GM12872 (cell line): ENCODE results near the gene SURF4.

Experiments used
- TF ChIP-seq, protein P1 (sequence below): IDR thresholded peaks from 3 replicates; pipeline ENCODE4 v1.5.1; 2011; ENCODE audit warnings: low read depth, mild to moderate bottlenecking, low read length, moderate library complexity; ENCODE audit not compliant: insufficient read depth

Gene SURF4

DNA sequence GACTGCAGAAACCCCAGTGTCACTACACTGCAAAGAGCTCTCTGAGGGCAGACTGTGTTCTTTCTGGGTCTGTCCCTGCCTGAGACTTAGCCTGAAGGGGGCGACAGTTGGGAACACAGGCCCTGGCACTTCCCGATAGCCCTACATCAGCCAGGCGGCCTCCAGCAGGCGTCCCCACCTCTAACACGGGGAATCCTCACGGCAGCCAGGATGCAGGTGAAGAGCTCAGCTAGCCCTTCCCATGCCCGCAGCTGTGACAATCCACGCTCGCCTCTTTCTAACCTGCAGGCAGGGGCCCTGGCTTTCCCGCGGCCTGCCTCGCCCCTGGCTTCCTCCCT, 33.8 kb downstream of the SURF4 start:
- TF ChIP-seq, protein P1, sequence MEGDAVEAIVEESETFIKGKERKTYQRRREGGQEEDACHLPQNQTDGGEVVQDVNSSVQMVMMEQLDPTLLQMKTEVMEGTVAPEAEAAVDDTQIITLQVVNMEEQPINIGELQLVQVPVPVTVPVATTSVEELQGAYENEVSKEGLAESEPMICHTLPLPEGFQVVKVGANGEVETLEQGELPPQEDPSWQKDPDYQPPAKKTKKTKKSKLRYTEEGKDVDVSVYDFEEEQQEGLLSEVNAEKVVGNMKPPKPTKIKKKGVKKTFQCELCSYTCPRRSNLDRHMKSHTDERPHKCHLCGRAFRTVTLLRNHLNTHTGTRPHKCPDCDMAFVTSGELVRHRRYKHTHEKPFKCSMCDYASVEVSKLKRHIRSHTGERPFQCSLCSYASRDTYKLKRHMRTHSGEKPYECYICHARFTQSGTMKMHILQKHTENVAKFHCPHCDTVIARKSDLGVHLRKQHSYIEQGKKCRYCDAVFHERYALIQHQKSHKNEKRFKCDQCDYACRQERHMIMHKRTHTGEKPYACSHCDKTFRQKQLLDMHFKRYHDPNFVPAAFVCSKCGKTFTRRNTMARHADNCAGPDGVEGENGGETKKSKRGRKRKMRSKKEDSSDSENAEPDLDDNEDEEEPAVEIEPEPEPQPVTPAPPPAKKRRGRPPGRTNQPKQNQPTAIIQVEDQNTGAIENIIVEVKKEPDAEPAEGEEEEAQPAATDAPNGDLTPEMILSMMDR: peak; percentile 34

DNA sequence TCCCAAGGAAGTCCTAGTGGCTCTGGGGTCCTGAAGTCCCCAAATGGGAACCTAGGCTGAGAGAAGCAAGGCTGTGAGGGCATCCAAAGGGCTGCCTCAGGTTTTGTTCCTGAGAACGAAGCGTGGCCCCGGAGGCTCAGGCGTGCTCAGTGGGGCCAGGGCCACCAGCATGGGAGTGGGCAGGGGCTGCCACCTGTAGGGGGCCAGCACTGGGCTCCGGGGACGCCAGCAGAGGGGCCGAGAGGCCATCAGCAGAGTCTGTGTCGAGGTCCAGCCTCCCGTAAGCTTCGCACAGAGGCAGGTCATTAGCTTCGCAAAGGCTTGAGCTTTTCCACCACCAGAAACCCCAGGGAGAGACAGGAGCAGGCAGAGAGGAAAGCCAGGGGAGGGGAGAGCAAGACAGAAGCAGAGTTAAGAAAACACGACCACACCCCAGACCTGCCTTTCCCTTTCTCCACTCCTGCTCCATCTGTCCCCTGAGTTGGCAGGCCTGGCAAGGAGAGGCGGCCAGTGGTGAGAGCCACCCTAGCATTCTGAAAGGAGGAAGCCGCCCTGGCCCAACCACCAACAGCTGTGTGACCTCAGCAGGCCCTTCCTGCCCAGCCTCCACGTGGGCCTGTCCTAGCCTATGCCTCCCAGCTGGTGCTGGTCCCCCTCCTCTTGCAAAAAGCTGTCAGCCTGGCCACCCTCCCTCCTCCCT, 34.3 kb downstream of the SURF4 start:
- TF ChIP-seq, protein P1: no peak

DNA sequence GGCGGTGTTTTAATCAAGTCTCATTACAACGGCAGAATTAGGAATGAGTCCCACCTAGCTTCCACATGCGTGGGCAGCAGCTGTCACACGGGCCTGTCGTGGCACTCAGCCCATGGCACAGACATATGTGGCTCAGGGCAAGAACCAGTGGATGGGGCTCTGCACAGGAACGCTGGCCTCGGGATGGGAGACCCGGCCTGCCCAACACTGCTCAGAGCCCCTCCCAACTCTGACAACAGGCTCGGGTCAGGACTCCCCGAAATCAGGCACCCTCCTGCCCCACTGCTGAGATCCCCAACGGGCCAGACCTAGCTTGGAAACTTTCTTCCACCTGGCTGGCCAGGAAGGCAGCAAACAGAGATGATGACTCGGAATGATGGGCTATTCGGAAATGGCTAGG, 34.9 kb downstream of the SURF4 start:
- TF ChIP-seq, protein P1: no peak

DNA sequence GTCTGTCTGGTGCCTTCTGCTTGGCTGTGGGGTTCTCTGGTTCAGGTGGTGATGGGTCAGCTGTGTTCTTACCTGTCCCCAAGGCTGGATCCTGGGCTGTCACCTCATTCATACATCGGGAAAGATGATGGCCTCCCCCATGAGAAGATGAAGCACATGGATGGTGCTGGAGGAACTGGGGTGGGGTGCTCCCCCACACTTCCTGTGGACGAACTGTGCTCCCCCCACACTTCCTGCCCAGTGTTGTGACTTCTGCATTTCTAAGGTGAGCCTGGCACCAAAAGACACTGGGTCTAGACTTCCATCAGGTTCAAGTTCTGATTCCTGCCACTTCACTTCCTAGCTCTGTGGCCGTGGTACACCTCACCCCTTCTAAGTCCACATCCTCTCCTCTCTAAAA, 35.6 kb downstream of the SURF4 start:
- TF ChIP-seq, protein P1: no peak

DNA sequence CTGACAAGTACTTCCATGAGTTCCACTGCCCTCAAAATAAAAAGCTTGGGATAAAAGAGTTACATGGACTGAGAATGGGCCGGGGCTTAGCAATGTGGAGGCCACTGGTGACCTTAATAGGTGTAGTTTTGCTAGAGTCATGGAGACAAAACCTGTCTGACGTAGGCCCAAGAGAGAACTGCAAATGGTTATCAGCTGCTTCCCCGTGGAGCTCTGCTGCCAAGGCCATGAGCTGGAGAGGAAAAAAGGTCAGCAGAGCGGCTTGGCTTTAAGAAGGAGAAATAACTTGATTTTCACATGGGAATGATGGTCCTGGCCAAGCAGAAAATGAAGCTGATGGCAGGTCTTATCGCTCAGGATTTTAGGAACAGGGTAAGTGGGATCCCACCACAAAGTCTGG, 36.2 kb downstream of the SURF4 start:
- TF ChIP-seq, protein P1: no peak

DNA sequence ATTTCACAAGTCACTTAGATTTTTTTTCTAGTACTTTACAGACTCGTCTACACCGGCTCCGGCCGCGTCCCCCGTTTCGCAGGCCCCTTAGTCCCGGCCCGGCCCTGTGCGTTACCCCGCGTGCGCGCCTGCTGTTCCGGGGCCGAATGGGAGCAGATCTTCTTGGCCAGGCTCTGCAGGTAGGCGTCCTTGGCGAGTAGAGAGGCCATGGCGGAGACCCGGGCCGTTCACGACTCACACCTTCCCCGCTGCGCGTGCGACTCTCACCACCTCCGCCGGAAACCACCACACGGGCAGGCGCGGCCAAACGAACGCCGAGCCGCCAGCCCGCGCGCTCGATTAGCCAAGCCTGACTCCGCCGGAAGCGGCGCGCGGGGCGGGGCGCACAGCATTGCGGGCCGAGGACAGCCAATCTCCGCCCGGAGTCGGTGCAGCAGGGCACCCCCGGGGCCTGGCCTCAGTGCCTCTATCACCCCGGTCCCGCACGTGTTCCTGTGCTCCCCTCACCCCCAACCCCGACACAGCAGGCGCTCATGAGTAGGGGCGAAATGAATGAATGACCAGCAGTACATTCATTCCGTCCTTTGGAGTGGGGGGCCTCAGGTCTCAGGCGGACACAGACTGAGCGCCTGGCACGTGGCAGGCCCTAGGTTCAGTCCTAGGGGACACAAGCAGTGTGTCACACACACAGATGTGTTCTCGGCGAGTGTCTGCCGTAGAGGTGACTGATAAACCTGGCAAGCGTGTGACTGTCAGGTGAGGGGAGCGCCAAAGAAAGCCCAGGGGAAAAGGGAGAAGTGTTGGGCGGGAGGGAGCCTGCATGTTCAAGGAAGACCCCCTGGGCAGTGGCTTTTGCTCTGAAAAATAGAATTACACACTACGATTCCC, 39.7 kb downstream of the SURF4 start, which contains the start of gene SURF6:
Gene SURF6 (minus strand): TSS at position 265 of the 888 bp plus-strand sequence. CDS start 56 bp downstream, at position 209.
- TF ChIP-seq, protein P1: no peak

DNA sequence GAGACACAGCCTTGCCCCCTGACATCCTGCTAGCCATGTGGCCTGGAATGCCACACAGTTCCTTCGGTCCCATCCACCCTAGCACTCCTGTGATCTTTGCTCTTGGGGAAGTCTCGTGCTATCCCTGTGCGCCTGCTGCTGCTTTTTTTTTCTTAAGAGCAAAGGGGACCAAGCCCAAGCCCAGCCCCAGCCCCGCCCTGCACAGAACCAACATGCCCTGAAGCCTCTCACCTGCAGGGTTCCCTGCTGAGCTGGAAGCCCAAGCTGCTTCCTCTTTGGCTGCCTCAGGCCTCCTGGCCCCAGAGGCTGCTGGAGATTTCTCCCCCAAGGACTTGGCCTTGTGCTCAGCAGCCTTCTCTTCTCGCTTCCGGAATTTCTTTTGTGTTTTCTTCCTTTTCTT, 41.7 kb downstream of the SURF4 start:
- TF ChIP-seq, protein P1: no peak
